Activated CD4-positive, alpha-beta memory T cell treated with anti-CD3 and anti-CD28 coated beads for 36 hours (primary cell): ENCODE measurements around the gene GIT1. TPM values are rescaled to one million over a fixed set of nuclear protein-coding genes. Genes with fewer than 3 reads are reported as not detected.
A peak's percentile ranks its signal among the peaks of the same experiment; 100 is the strongest.

Experiments
- CTCF ChIA-PET: fragments of 350-600 bp; sonication (Branson Sonifier 250); formaldehyde crosslinking; loops from one replicate; lab custom pipeline; 2021; ENCODE audit warnings: antibody characterized with exemption, inconsistent platforms; lab: Charles Lee
- POLR2A ChIA-PET: fragments of 350-600 bp; sonication (Branson Sonifier 250); formaldehyde crosslinking; loops from one replicate; lab custom pipeline; 2021; ENCODE audit warnings: antibody characterized with exemption; lab: Charles Lee
- DNase-seq: peaks from one replicate; pipeline ENCODE4 v3.0.0-alpha.2; 2020
- H3K27ac Mint-ChIP-seq: one replicate; pipeline ENCODE4 v1.8.0; 2021; ENCODE audit warnings: mixed read lengths
- H3K27me3 Mint-ChIP-seq: one replicate; pipeline ENCODE4 v1.8.0; 2021; ENCODE audit warnings: mixed read lengths
- H3K36me3 Mint-ChIP-seq: one replicate; pipeline ENCODE4 v1.8.0; 2021; ENCODE audit warnings: mixed read lengths
- H3K4me1 Mint-ChIP-seq: one replicate; pipeline ENCODE4 v1.8.0; 2021; ENCODE audit warnings: low read depth, mixed read lengths
- H3K4me3 Mint-ChIP-seq: one replicate; pipeline ENCODE4 v1.8.0; 2021; ENCODE audit warnings: mild to moderate bottlenecking, mixed read lengths
- H3K9me3 Mint-ChIP-seq: one replicate; pipeline ENCODE4 v1.8.0; 2021; ENCODE audit warnings: mixed read lengths
- intact Hi-C: fragments of 100-400 bp; cut with micrococcal nuclease; formaldehyde crosslinking; loops from one replicate; pipeline ENCODE4 v1.15.1; 2023
- total RNA-seq, 2 experiments: library from RNA; stranded (reverse); gene quantifications; one replicate each; pipeline ENCODE4 v1.2.3, GENCODE V29; 2021

GIT1 gene
- total RNA-seq, 2 experiments from 2014 or later: 51.3 to 54.4 TPM

DNA sequence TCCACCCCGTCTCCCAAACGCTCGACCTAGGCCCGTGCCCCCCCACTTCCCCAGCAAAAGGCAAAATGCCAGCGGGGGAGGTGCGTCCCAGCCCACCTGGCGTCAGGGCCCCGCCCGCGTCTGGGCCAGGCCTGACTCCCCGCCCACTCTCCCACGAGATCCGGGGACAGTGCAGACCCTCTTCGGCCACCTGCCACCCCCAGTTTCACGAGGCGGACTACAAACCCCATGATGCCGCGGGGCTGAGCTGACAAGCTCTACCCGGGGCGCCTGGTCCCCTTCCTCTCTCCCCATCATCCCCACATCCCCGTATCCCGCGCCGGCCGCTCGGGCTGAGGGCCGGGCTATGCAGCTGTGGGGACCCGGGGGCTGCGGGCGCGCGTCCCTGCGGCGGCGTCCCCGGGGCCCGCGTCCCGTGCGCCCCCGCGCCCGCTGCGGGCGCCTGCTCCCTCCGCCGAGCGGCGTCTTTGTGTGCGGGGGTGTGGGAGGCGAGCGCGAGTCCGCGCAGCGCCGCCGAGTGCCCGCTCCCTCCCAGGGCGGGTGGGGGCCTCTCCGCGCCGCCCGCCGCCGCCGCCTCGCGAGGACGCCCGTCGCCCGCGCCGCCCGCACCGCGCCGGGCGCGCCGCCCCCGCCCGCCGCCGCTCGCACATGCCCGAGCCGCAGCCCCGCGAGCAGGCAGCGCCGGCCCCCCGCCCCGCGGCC is 3.6 kb upstream of the GIT1 start, which contains the start of gene ANKRD13B:
ANKRD13B (plus strand) TSS at position 283 of the 702 bp plus-strand sequence. CDS start 490 bp downstream, outside the sequence.
- peak; percentile 59 for DNase-seq
- no peaks in the 10 kb centered on the region for H3K9me3 Mint-ChIP-seq
- ChIA-PET POLR2A (interaction anchor here (1.2 to 3.2 kb wide), 6 partner anchors 10 to 25 kb away, joined by 3 to 13 read pairs (median 4); no protein-coding TSS in a partner anchor), CTCF (interaction anchor here (0.7 to 5.0 kb wide), 12 partner anchors 10 to 297 kb away, joined by 3 to 159 read pairs (median 12); partner anchors contain the start of genes ABHD15 and TP53I13)
- peaks cover 2% of the 10 kb centered on the region for H3K36me3 Mint-ChIP-seq
- peaks cover 44% of the 10 kb centered on the region for H3K4me1 Mint-ChIP-seq
- H3K4me3 Mint-ChIP-seq: peak within 1 kb of the TSS; percentile 91
- H3K27ac Mint-ChIP-seq: no peak within 1 kb of the TSS
- no peaks in the 10 kb centered on the region for H3K27me3 Mint-ChIP-seq
- intact Hi-C loops: no loop called here

DNA sequence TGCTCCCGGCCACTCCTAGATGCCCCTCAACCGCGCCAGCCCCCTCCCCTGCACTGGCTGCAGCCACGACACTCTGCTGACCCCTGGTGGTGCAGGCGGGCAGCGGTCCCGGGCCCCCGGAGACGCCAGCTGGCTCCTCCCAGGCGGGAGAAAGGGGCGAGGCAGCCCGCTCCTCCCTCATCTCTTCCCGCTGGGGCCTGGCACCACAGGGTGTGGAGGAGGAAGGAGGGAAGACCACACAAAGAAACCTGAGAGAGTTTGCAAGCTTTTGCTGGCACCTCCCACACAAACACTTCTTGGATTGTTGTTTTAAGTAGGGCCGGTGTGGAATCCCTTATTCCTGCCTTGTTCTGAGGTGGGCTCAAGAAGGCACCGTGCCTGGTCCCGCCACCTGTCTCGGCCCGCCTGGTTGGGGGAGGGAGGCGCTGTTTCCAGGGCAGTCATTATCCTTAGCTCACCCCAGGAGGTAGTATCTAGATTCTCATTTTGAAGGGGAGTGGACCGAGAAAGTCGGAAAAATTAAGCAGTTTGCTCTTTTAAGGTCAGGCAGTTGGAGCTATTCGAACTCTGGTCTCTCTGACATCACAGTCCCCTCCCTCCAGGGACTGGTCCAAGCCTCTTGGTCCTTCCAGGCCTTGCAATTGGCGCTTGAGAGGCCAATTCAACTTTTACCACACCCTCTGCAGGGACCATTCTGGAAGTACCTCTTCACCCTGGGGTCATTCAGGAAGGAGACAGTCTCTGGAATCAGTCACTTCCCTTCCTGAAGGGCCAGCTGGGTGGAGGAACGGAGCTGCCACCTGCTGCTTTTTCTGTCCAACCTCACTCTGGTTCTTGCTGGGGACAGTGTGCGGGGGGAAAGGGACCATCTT is 2.5 kb upstream of the GIT1 start:
- POLR2A ChIA-PET: interaction anchor here (0.6 to 3.2 kb wide), 7 partner anchors 9 to 495 kb away, joined by 3 to 13 read pairs (median 3); no protein-coding TSS in a partner anchor
- H3K27me3 Mint-ChIP-seq: no peaks in the 10 kb centered on the region
- CTCF ChIA-PET: interaction anchor here (0.5 to 5.0 kb wide), 24 partner anchors 9 to 454 kb away, joined by 3 to 159 read pairs (median 5); partner anchors contain the start of genes ABHD15, CORO6 and TP53I13
- peak overlapping the region; percentile 91 for H3K4me3 Mint-ChIP-seq
- peak overlapping the region; percentile 56 for H3K27ac Mint-ChIP-seq
- DNase-seq: peak; percentile 90
- H3K9me3 Mint-ChIP-seq: no peaks in the 10 kb centered on the region
- peaks cover 54% of the 10 kb centered on the region for H3K4me1 Mint-ChIP-seq
- H3K36me3 Mint-ChIP-seq: peaks cover 2% of the 10 kb centered on the region
- intact Hi-C loops: loop anchor here (1.0 kb wide), 2 partner anchors 12 to 23 kb away; no protein-coding TSS in a partner anchor

- intact Hi-C loops: loop anchor here (1.0 kb wide), 2 partner anchors 11 to 24 kb away; no protein-coding TSS in a partner anchor
- peak overlapping the region; percentile 91 for H3K4me3 Mint-ChIP-seq
- peak overlapping the region; percentile 56 for H3K27ac Mint-ChIP-seq
- POLR2A ChIA-PET: interaction anchor here (0.8 to 3.2 kb wide), 5 partner anchors 10 to 27 kb away, joined by 3 to 13 read pairs (median 5); no protein-coding TSS in a partner anchor
- no peaks in the 10 kb centered on the region for H3K27me3 Mint-ChIP-seq
- CTCF ChIA-PET: interaction anchor here (0.7 to 5.0 kb wide), 15 partner anchors 8 to 340 kb away, joined by 3 to 159 read pairs (median 9); partner anchors contain the start of genes ABHD15, CORO6 and TP53I13
- DNase-seq: peak; percentile 61
- H3K36me3 Mint-ChIP-seq: peaks cover 2% of the 10 kb centered on the region
- H3K9me3 Mint-ChIP-seq: no peaks in the 10 kb centered on the region
- H3K4me1 Mint-ChIP-seq: peaks cover 61% of the 10 kb centered on the region
These were observed 1.8 kb upstream of the GIT1 start for GRCh38 chr17:29591146-29591736.

- intact Hi-C loops: loop anchor here (1.0 kb wide), 3 partner anchors 10 to 25 kb away; partner anchors contain the start of gene ABHD15
- POLR2A ChIA-PET: interaction anchor here (0.8 to 1.8 kb wide), 3 partner anchors 9 to 27 kb away, joined by 3 to 5 read pairs (median 5); no protein-coding TSS in a partner anchor
- Mint-ChIP-seq H3K27me3 (no peaks in the 10 kb centered on the region), H3K27ac (peak overlapping the region; percentile 90), H3K4me1 (peaks cover 68% of the 10 kb centered on the region), H3K4me3 (peak overlapping the region; percentile 91), H3K9me3 (no peaks in the 10 kb centered on the region), H3K36me3 (peaks cover 2% of the 10 kb centered on the region)
- no peak for DNase-seq
- CTCF ChIA-PET: interaction anchor here (0.9 to 5.0 kb wide), 11 partner anchors 7 to 341 kb away, joined by 3 to 159 read pairs (median 12); partner anchors contain the start of genes ABHD15, CORO6 and TP53I13
These were observed 1.1 kb upstream of the GIT1 start for GRCh38 chr17:29590411-29591145.

GRCh38 chr17:29588562-29589411 is 661 bp downstream of the GIT1 start:
- Mint-ChIP-seq H3K27me3 (no peaks in the 10 kb centered on the region), H3K9me3 (no peaks in the 10 kb centered on the region), H3K36me3 (peaks cover 2% of the 10 kb centered on the region), H3K27ac (peak overlapping the region; percentile 86), H3K4me1 (peaks cover 71% of the 10 kb centered on the region), H3K4me3 (peak overlapping the region; percentile 94)
- POLR2A ChIA-PET: interaction anchor here (0.6 to 4.1 kb wide), 8 partner anchors 15 to 294 kb away, joined by 3 to 21 read pairs (median 4); partner anchors contain the start of genes ABHD15 and TP53I13
- DNase-seq: peak; percentile 68
- CTCF ChIA-PET: interaction anchor here (1.2 to 2.2 kb wide), 8 partner anchors 9 to 342 kb away, joined by 3 to 21 read pairs (median 8); partner anchors contain the start of genes ABHD15 and TP53I13
- intact Hi-C loops: loop anchor here (10.0 kb wide), 1 partner anchor 346 kb away; the partner anchor contains the start of gene SSH2

- H3K4me1 Mint-ChIP-seq: peaks cover 70% of the 10 kb centered on the region
These were observed 1.4 kb downstream of the GIT1 start for GRCh38 chr17:29588017-29588561.

DNA sequence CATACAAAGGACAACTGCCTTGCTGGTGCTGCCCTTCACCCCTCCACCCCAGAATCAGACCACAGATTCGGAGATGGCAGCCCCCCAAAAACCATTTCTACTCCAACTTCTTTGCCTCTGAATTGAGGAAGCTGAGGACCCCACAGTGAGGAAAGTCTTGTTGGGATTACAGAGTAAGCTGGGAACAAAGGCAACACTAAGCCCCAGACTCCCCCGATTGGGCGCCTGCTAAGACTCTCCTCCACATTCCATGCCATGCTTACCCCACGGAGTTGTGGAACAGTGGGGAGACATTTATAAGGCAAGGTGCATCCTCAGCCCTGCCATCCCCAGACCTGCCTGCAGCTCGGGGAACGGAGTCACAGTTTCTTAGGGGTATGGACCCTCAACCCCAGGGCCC is 1.9 kb downstream of the GIT1 start:
- no peak for DNase-seq
- Mint-ChIP-seq H3K36me3 (peaks cover 2% of the 10 kb centered on the region), H3K27ac (peak overlapping the region; percentile 38), H3K27me3 (no peaks in the 10 kb centered on the region), H3K9me3 (no peaks in the 10 kb centered on the region), H3K4me1 (peaks cover 66% of the 10 kb centered on the region), H3K4me3 (peak overlapping the region; percentile 94)
- POLR2A ChIA-PET: interaction anchor here (0.6 to 4.1 kb wide), 8 partner anchors 10 to 1542 kb away, joined by 3 to 21 read pairs (median 4); partner anchors contain the start of genes ABHD15 and TP53I13
- intact Hi-C loops: loop anchor here (10.0 kb wide), 1 partner anchor 347 kb away; the partner anchor contains the start of gene SSH2
- CTCF ChIA-PET: interaction anchor here (1.2 to 2.2 kb wide), 8 partner anchors 8 to 343 kb away, joined by 3 to 21 read pairs (median 8); partner anchors contain the start of genes ABHD15 and TP53I13

More at GRCh38 chr17:29588017-29588561, 1.4 kb downstream of the GIT1 start:
- peak overlapping the region; percentile 94 for H3K4me3 Mint-ChIP-seq
- CTCF ChIA-PET: interaction anchor here (1.2 to 2.2 kb wide), 9 partner anchors 8 to 343 kb away, joined by 3 to 21 read pairs (median 5); partner anchors contain the start of genes ABHD15 and TP53I13
- peak overlapping the region; percentile 86 for H3K27ac Mint-ChIP-seq
- no peaks in the 10 kb centered on the region for H3K27me3 Mint-ChIP-seq
- POLR2A ChIA-PET: interaction anchor here (0.6 to 4.1 kb wide), 8 partner anchors 11 to 1542 kb away, joined by 3 to 21 read pairs (median 4); partner anchors contain the start of genes ABHD15 and TP53I13
- H3K36me3 Mint-ChIP-seq: peaks cover 2% of the 10 kb centered on the region
- intact Hi-C loops: loop anchor here (10.0 kb wide), 1 partner anchor 347 kb away; the partner anchor contains the start of gene SSH2
- no peaks in the 10 kb centered on the region for H3K9me3 Mint-ChIP-seq
- no peak for DNase-seq

- Mint-ChIP-seq H3K27me3 (no peaks in the 10 kb centered on the region), H3K27ac (no peak overlapping the region), H3K9me3 (no peaks in the 10 kb centered on the region), H3K4me1 (peaks cover 59% of the 10 kb centered on the region), H3K36me3 (peaks cover 6% of the 10 kb centered on the region), H3K4me3 (peak overlapping the region; percentile 35)
- ChIA-PET POLR2A (interaction anchor here (1.0 to 4.1 kb wide), 4 partner anchors 10 to 30 kb away, joined by 3 to 21 read pairs (median 6); partner anchors contain the start of genes ABHD15 and TP53I13), CTCF (interaction anchor here (1.2 to 2.2 kb wide), 8 partner anchors 7 to 344 kb away, joined by 3 to 21 read pairs (median 5); no protein-coding TSS in a partner anchor)
- DNase-seq: no peak
- intact Hi-C loops: loop anchor here (10.0 kb wide), 1 partner anchor 348 kb away; the partner anchor contains the start of gene SSH2
These were observed 2.6 kb downstream of the GIT1 start for GRCh38 chr17:29586676-29587469.
